B cell (primary cell): ENCODE data around the gene NUDCD3. TPM values are rescaled to one million over a fixed set of nuclear protein-coding genes. Genes with fewer than 3 reads are reported as not detected.

Experiments used
- ATAC-seq: fragments of 200-7000 bp; cut with Tn5 transposase; one replicate; pipeline ENCODE4 v1.10.0; 2021; ENCODE audit warnings: low read depth, mild to moderate bottlenecking, moderate number of reproducible peaks, moderate library complexity
- CTCF ChIA-PET: fragments of 350-600 bp; sonication (Branson Sonifier 250); formaldehyde crosslinking; loops from one replicate; lab custom pipeline; 2021; ENCODE audit warnings: antibody characterized with exemption, inconsistent platforms; lab: Charles Lee
- POLR2A ChIA-PET: fragments of 350-600 bp; sonication (Branson Sonifier 250); formaldehyde crosslinking; loops from one replicate; lab custom pipeline; 2021; ENCODE audit warnings: antibody characterized with exemption; lab: Charles Lee
- DNase-seq: peaks from one replicate; pipeline ENCODE4 v3.0.0; 2013
- H2AFZ ChIP-seq: 2 replicates; pipeline ENCODE4 v1.6.1; 2012; ENCODE audit warnings: mild to moderate bottlenecking, low read depth, low read length; ENCODE audit not compliant: insufficient read depth, poor library complexity, severe bottlenecking
- H3K27ac ChIP-seq, 2 donors: 1 replicate in 1 of 2; 2 replicates in 1 of 2; pipeline ENCODE4 v1.5.1; 2012 to 2013; ENCODE audit warnings: low read length in 2 of 2, mild to moderate bottlenecking in 2 of 2, moderate library complexity in 1 of 2
- H3K27me3 ChIP-seq, 4 experiments: fragments of 200-600 bp in 1 of 4; sonication (generic) in 1 of 4; replicated peaks in 1 of 4; 1 replicate in 2 of 4; 2 replicates in 2 of 4; pipeline versions ENCODE4 v1.6.1 to v1.7.0; 2013 to 2016; ENCODE audit warnings: low read length in 3 of 4, mild to moderate bottlenecking in 2 of 4, mixed read lengths in 1 of 4, moderate library complexity in 1 of 4; ENCODE audit not compliant: insufficient read depth in 4 of 4, control insufficient read depth in 3 of 4; ENCODE audit errors: control extremely low read depth in 1 of 4
- H3K36me3 ChIP-seq, 2 experiments: replicated peaks in 1 of 2; 1 replicate in 1 of 2; 2 replicates in 1 of 2; pipeline versions ENCODE4 v1.6.1 to v1.7.1; 2013; ENCODE audit warnings: low read length in 1 of 2; ENCODE audit not compliant: insufficient read depth in 2 of 2, control insufficient read depth in 1 of 2; ENCODE audit errors: control extremely low read depth in 1 of 2, extremely low read depth in 1 of 2
- H3K4me1 ChIP-seq, 2 donors: fragments of 200-600 bp in 1 of 2; sonication (generic) in 1 of 2; 1 replicate in 1 of 2; 2 replicates in 1 of 2; pipeline versions ENCODE4 v1.5.1 to v1.6.1; 2013 to 2017; ENCODE audit warnings: low read length in 2 of 2; ENCODE audit not compliant: control insufficient read depth in 2 of 2, insufficient read depth in 2 of 2
- H3K4me2 ChIP-seq: replicated peaks from 2 replicates; pipeline ENCODE3; 2012; ENCODE audit warnings: mild to moderate bottlenecking, low read depth, low read length; ENCODE audit not compliant: poor library complexity, severe bottlenecking
- H3K4me3 ChIP-seq, 5 experiments: fragments of 200-600 bp in 1 of 5; sonication (generic) in 1 of 5; 1 replicate in 3 of 5; 2 replicates in 2 of 5; pipeline versions ENCODE4 v1.5.1 to v1.7.0; 2011 to 2016; ENCODE audit warnings: low read length in 4 of 5, mild to moderate bottlenecking in 4 of 5, low read depth in 2 of 5, control low read depth in 1 of 5, moderate library complexity in 1 of 5; ENCODE audit not compliant: insufficient read depth in 1 of 5; ENCODE audit errors: control extremely low read depth in 1 of 5, extremely low read depth in 1 of 5
- H3K79me2 ChIP-seq: fragments of 200-600 bp; sonication (generic); one replicate; pipeline ENCODE4 v1.6.0; 2016; ENCODE audit warnings: low read length; ENCODE audit not compliant: control insufficient read depth, insufficient read depth
- H3K9ac ChIP-seq: fragments of 200-600 bp; sonication (generic); 2 replicates; pipeline ENCODE4 v1.6.1; 2017; ENCODE audit warnings: mild to moderate bottlenecking, low read length, moderate library complexity
- H3K9me3 ChIP-seq, 3 donors: one replicate each; pipeline versions ENCODE4 v1.6.1 to v1.7.1; 2013; ENCODE audit warnings: low read length in 2 of 3; ENCODE audit not compliant: control insufficient read depth in 2 of 3, insufficient read depth in 1 of 3; ENCODE audit errors: control extremely low read depth in 1 of 3
- H4K20me1 ChIP-seq: 2 replicates; pipeline ENCODE4 v1.6.0; 2012; ENCODE audit warnings: mild to moderate bottlenecking, low read length; ENCODE audit not compliant: insufficient read depth, control insufficient read depth, poor library complexity, severe bottlenecking
- H3K27ac Mint-ChIP-seq: one replicate; pipeline ENCODE4 v1.8.0; 2021; ENCODE audit warnings: mixed read lengths
- H3K27me3 Mint-ChIP-seq: one replicate; pipeline ENCODE4 v1.8.0; 2021; ENCODE audit warnings: mixed read lengths
- H3K4me1 Mint-ChIP-seq: one replicate; pipeline ENCODE4 v1.8.0; 2021; ENCODE audit warnings: mixed read lengths
- H3K4me3 Mint-ChIP-seq: one replicate; pipeline ENCODE4 v1.8.0; 2021; ENCODE audit warnings: mixed read lengths
- H3K9me3 Mint-ChIP-seq: one replicate; pipeline ENCODE4 v1.8.0; 2022; ENCODE audit warnings: mixed read lengths; ENCODE audit not compliant: insufficient read depth
- EZH2 ChIP-seq: IDR thresholded peaks from 2 replicates; pipeline ENCODE4 v1.6.1; 2012; ENCODE audit warnings: borderline replicate concordance, low read depth, mild to moderate bottlenecking, moderate library complexity, low read length; ENCODE audit not compliant: insufficient read depth, poor library complexity, severe bottlenecking
- WGBS: methylation state at CpG from one replicate; pipeline ENCODE4 v1.1.5; 2013; ENCODE audit warnings: missing lambda C conversion rate; ENCODE audit not compliant: insufficient coverage; 5-methylcytosine and 5-hydroxymethylcytosine counted together
- intact Hi-C: fragments of 100-400 bp; cut with micrococcal nuclease; formaldehyde crosslinking; loops from one replicate; pipeline ENCODE4 v1.10.0; 2022
- polyA plus RNA-seq: library from polyadenylated mRNA; depleted of rRNA; stranded (reverse); fragments of >200 nt; gene quantifications from 2 replicates; pipeline ENCODE4 v1.2.3, GENCODE V29; 2012
- total RNA-seq, 2 donors: library from RNA; stranded (reverse); fragments of 120-200 nt in 1 of 2; gene quantifications; 1 replicate in 1 of 2; 2 replicates in 1 of 2; pipeline versions ENCODE4 v1.2.3 to v1.2.4, GENCODE V29; 2013 to 2022
- TF ChIP-seq, protein P1 (sequence below): fragments of 200-600 bp; IDR thresholded peaks from one replicate; pipeline ENCODE4 v1.8.0; 2022; ENCODE audit warnings: antibody characterized with exemption, mild to moderate bottlenecking

The NUDCD3 gene
- total and polyA plus RNA-seq, 2 donors (not counting 1 experiment from before 2014, with no cell fraction given): 29.8 to 101 TPM

GRCh38 chr7:44384586-44385433, 105.6 kb downstream of the NUDCD3 start:
- peaks cover 2 to 59% of the 10 kb centered on the region in 2 experiments for H3K36me3 ChIP-seq
- H3K27ac Mint-ChIP-seq: no peak overlapping the region
- CTCF ChIA-PET: no interaction called here

DNA sequence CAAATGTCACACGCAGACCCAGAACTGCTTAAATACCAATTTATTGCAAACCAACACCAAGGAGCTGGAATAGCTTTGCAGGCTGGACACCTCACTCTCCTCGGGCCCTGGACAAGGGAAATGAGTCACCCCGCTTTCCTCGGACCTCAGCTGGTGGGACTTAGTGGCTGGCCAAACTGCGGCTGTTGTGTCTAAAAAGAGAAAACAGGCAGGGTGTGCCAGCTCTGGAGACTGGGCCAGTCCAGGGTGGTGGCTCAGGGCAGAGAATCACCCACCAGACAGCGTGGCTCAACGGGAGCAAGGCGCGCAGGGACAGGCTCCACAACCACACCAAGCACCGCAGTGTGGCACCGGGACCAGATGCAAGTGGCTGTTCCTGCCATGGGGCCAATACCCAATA, 106.9 kb downstream of the NUDCD3 start:
- TF ChIP-seq, protein P1, sequence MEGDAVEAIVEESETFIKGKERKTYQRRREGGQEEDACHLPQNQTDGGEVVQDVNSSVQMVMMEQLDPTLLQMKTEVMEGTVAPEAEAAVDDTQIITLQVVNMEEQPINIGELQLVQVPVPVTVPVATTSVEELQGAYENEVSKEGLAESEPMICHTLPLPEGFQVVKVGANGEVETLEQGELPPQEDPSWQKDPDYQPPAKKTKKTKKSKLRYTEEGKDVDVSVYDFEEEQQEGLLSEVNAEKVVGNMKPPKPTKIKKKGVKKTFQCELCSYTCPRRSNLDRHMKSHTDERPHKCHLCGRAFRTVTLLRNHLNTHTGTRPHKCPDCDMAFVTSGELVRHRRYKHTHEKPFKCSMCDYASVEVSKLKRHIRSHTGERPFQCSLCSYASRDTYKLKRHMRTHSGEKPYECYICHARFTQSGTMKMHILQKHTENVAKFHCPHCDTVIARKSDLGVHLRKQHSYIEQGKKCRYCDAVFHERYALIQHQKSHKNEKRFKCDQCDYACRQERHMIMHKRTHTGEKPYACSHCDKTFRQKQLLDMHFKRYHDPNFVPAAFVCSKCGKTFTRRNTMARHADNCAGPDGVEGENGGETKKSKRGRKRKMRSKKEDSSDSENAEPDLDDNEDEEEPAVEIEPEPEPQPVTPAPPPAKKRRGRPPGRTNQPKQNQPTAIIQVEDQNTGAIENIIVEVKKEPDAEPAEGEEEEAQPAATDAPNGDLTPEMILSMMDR: no peak
- TF ChIP-seq EZH2: no peak
- Mint-ChIP-seq H3K4me1 (no peaks in the 10 kb centered on the region), H3K27ac (no peak overlapping the region), H3K4me3 (no peak overlapping the region), H3K9me3 (no peaks in the 10 kb centered on the region), H3K27me3 (no peaks in the 10 kb centered on the region)
- Histone ChIP-seq H3K9me3 (no peaks in the 10 kb centered on the region), H3K4me2 (no peak overlapping the region), H3K36me3 (peaks cover 0 to 48% of the 10 kb centered on the region in 2 experiments), H2AFZ (no peak overlapping the region), H3K4me1 (no peaks in the 10 kb centered on the region), H3K79me2 (no peaks in the 10 kb centered on the region), H3K27me3 (no peaks in the 10 kb centered on the region), H3K27ac (no peak overlapping the region), H3K9ac (no peak overlapping the region), H4K20me1 (no peaks in the 10 kb centered on the region), H3K4me3 (no peak overlapping the region)
- DNase-seq (no peak), ATAC-seq (no peak)
- intact Hi-C loops: no loop called here
- WGBS: 97% methylated on average over 9 of the region's 11 CpGs
- POLR2A ChIA-PET: no interaction called here
- CTCF ChIA-PET: no interaction called here

More at GRCh38 chr7:44384586-44385433, 105.6 kb downstream of the NUDCD3 start:
- Histone ChIP-seq H3K27me3 (no peaks in the 10 kb centered on the region), H4K20me1 (no peaks in the 10 kb centered on the region), H3K27ac (no peak overlapping the region), H3K9me3 (no peaks in the 10 kb centered on the region), H3K4me2 (no peak overlapping the region), H3K79me2 (no peaks in the 10 kb centered on the region), H3K4me3 (no peak overlapping the region), H3K9ac (no peak overlapping the region), H3K4me1 (no peaks in the 10 kb centered on the region), H2AFZ (no peak overlapping the region)
- no peak overlapping the region for H3K4me3 Mint-ChIP-seq
- H3K4me1 Mint-ChIP-seq: no peaks in the 10 kb centered on the region
- no peaks in the 10 kb centered on the region for H3K9me3 Mint-ChIP-seq
- no peaks in the 10 kb centered on the region for H3K27me3 Mint-ChIP-seq
- ATAC-seq: no peak
- DNase-seq: no peak
- POLR2A ChIA-PET: no interaction called here
- TF ChIP-seq EZH2: no peak
- TF ChIP-seq, protein P1: no peak
- intact Hi-C loops: no loop called here
- 98% methylated on average over 16 of the region's 17 CpGs for WGBS
